ENCODE data around the gene PUDP. TPM values are rescaled to one million over a fixed set of nuclear protein-coding genes. Genes with fewer than 3 reads are reported as not detected.

The PUDP gene
- total RNA-seq, result 10 to 100 TPM in 2 of 6 donors, 1 to 10 TPM in 4; 4.7 to 20.2 (median 8.7) TPM
- polyA plus RNA-seq, result 1 to 10 TPM; 3.3 to 8.8 TPM

DNA sequence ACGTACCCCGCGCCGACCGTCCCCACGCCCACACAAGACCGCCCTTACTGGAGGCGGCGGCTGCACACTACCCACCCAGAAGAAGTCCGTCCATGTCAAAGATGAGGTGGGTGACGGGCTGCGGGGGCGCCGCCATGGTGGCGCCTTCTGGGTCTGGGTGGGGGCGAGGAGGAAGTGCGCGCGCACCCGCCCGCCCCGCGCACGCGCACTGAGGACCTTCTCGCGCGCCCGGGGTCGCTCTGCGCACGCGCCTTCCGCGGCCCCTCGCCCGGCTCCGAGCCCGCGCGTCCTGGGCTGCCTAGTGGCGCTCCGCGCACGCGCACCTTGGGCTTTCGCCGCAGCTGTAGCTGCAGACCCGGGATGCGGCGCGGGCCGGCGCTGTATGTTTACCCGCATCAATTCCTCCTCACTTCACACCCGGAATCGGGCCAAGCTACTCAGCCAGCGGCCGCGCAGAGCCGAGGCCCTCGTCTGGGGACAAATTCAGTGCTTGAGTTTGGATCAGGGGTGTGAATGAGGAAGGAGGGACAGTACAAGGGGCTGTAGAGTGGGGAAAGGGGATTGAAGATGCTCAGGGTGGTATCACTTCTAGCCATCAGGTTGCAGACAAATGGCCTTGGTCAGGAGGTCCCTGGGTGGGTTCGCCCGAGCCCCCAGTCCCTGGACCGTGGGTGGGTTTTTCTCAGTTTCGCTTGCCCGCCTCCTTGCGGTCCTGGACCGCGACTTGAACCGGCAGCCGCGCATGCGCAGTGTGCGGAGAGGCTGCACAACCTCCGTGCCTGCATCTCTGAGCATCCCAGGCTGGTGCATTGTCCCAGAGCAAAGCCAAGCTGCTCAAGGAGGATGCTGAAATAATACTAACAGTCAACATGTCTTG, at the start of gene PUDP:
Gene PUDP (minus strand): TSS at position 176 of the 877 bp plus-strand sequence. CDS start 40 bp downstream, at position 136.
- no peak for FAIRE-seq
- intact Hi-C loops (cut with DNase I), result no loop called here
- 0% methylated on average over 66 to 76 of the region's 76 CpGs for WGBS, 2 donors

GRCh38 chrX:7194606-7195005, 46.7 kb upstream of the PUDP start:
- H3K4me3 ChIP-seq, result no peak overlapping the region
- H3K27ac ChIP-seq, result no peak overlapping the region
- FAIRE-seq (no peak), ATAC-seq (no peak), DNase-seq (no peak)
- H3K9me3 ChIP-seq, result no peaks in the 10 kb centered on the region
- H3K4me1 ChIP-seq, result no peaks in the 10 kb centered on the region
- WGBS, 2 donors, result 95 to 96% methylated on average over 11 of the region's 11 CpGs
- H3K27me3 ChIP-seq, result no peaks in the 10 kb centered on the region
- H3K36me3 ChIP-seq, result no peaks in the 10 kb centered on the region
- TF ChIP-seq, protein P1, sequence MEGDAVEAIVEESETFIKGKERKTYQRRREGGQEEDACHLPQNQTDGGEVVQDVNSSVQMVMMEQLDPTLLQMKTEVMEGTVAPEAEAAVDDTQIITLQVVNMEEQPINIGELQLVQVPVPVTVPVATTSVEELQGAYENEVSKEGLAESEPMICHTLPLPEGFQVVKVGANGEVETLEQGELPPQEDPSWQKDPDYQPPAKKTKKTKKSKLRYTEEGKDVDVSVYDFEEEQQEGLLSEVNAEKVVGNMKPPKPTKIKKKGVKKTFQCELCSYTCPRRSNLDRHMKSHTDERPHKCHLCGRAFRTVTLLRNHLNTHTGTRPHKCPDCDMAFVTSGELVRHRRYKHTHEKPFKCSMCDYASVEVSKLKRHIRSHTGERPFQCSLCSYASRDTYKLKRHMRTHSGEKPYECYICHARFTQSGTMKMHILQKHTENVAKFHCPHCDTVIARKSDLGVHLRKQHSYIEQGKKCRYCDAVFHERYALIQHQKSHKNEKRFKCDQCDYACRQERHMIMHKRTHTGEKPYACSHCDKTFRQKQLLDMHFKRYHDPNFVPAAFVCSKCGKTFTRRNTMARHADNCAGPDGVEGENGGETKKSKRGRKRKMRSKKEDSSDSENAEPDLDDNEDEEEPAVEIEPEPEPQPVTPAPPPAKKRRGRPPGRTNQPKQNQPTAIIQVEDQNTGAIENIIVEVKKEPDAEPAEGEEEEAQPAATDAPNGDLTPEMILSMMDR (IDR thresholded peaks at IDR 0.05), result no peak
- intact Hi-C loops (cut with DNase I), result no loop called here

More for the DNA sequence above, at the start of gene PUDP:
- peak; percentile 72 to 98 (median 92) for DNase-seq
- peak; percentile 89 to 94 (median 94) for ATAC-seq
- Histone ChIP-seq H3K9me3 (no peaks in the 10 kb centered on the region), H3K27ac (peak within 1 kb of the TSS; percentile 66 to 93 (median 92)), H3K36me3 (no peaks in the 10 kb centered on the region), H3K4me1 (peaks cover 0 to 22% (median 9%) of the 10 kb centered on the region in 3 donors), H3K27me3 (no peaks in the 10 kb centered on the region), H3K4me3 (peak within 1 kb of the TSS; percentile 67 to 92 (median 80))
- TF ChIP-seq, protein P1 (IDR thresholded peaks at IDR 0.05), result peak in 2 of 4 donors; percentile 15 to 31

DNA sequence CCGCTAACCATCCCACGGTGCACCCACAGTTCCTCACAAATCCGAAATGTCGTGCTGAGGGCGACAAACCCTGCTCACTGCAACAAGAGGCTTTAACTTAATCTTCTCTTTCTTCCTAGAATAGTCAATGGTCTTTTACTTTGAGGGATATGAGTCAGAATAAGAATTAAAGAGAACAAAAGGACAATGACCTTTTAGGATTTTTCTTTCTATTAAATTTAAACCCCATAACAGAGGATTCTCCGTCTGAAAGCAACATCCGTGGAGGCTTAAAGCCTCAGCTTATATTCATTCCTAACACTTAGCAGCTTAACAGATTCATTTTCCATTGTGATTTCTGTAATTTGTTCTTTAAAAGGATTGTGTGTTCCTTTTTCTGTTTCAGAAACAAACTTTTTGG, 44.9 kb upstream of the PUDP start:
- WGBS, 2 donors, result 91 to 94% methylated on average over 7 of the region's 7 CpGs
- no peaks in the 10 kb centered on the region for H3K27me3 ChIP-seq
- H3K27ac ChIP-seq, result no peak overlapping the region
- H3K36me3 ChIP-seq, result no peaks in the 10 kb centered on the region
- FAIRE-seq (no peak), DNase-seq (no peak), ATAC-seq (no peak)
- H3K4me1 ChIP-seq, result no peaks in the 10 kb centered on the region
- H3K9me3 ChIP-seq, result no peaks in the 10 kb centered on the region
- intact Hi-C loops (cut with DNase I), result no loop called here
- TF ChIP-seq, protein P1 (IDR thresholded peaks at IDR 0.05), result no peak
- no peak overlapping the region for H3K4me3 ChIP-seq

GRCh38 chrX:7191681-7192110, 43.7 kb upstream of the PUDP start:
- Histone ChIP-seq H3K27me3 (no peaks in the 10 kb centered on the region), H3K4me3 (no peak overlapping the region), H3K4me1 (no peaks in the 10 kb centered on the region), H3K27ac (no peak overlapping the region), H3K9me3 (no peaks in the 10 kb centered on the region), H3K36me3 (no peaks in the 10 kb centered on the region)
- FAIRE-seq (no peak), DNase-seq (no peak), ATAC-seq (no peak)
- TF ChIP-seq, protein P1 (IDR thresholded peaks at IDR 0.05), result no peak
- intact Hi-C loops (cut with DNase I), result no loop called here
- 85 to 88% methylated on average over 2 of the region's 2 CpGs for WGBS, 2 donors

- DNase-seq (no peak), FAIRE-seq (no peak)
- no peak overlapping the region for H3K4me3 ChIP-seq
Measured at GRCh38 chrX:7190157-7190556, 42.2 kb upstream of the PUDP start.

More at GRCh38 chrX:7190157-7190556, 42.2 kb upstream of the PUDP start:
- Histone ChIP-seq H3K9me3 (no peaks in the 10 kb centered on the region), H3K27me3 (no peaks in the 10 kb centered on the region), H3K4me1 (no peaks in the 10 kb centered on the region), H3K36me3 (no peaks in the 10 kb centered on the region), H3K27ac (no peak overlapping the region)
- no peak for ATAC-seq
- 93 to 94% methylated on average over 2 of the region's 2 CpGs for WGBS, 2 donors
- intact Hi-C loops (cut with DNase I), result no loop called here
- TF ChIP-seq, protein P1 (IDR thresholded peaks at IDR 0.05), result no peak

All from pancreas (tissue), 10 donors.